Astrocyte of the spinal cord (primary cell): ENCODE data around the gene IGSF3.

Experiments
- DNase-seq: peaks from one replicate; pipeline ENCODE4 v3.0.0; 2011; ENCODE audit warnings: low read depth, low spot score
- H3K4me3 ChIP-seq: 2 replicates; pipeline ENCODE4 v1.5.1; 2011; ENCODE audit warnings: low read depth, mild to moderate bottlenecking, low read length, moderate library complexity
- CTCF ChIP-seq: IDR thresholded peaks from 2 replicates; pipeline ENCODE4 v1.5.1; 2012; ENCODE audit warnings: low read depth, mild to moderate bottlenecking, low read length, inconsistent platforms
- in situ Hi-C: cut with HindIII; loops from 2 replicates; pipeline ENCODE4 v1.10.0; 2017; ENCODE audit warnings: low sequenced_read_pairs

The IGSF3 gene

GRCh38 chr1:116571215-116571919 is 96.2 kb downstream of the IGSF3 start:
- DNase-seq, result no peak
- in situ Hi-C loops, result no loop called here

GRCh38 chr1:116570358-116571214 is 96.9 kb downstream of the IGSF3 start, which contains the start of gene CD58:
Gene CD58 (minus strand): TSS chr1:116571026. CDS start chr1:116570972, 54 bp downstream.
- TF ChIP-seq CTCF, result peak; percentile 58
- peak within 1 kb of the TSS; percentile 76 for H3K4me3 ChIP-seq
- in situ Hi-C loops, result no loop called here
- peak; percentile 84 for DNase-seq

More at GRCh38 chr1:116571215-116571919, 96.2 kb downstream of the IGSF3 start:
- TF ChIP-seq CTCF, result no peak
- H3K4me3 ChIP-seq, result peak overlapping the region; percentile 76

GRCh38 chr1:116569776-116570357 is 97.7 kb downstream of the IGSF3 start:
- TF ChIP-seq CTCF, result no peak
- in situ Hi-C loops, result no loop called here
- no peak for DNase-seq
- H3K4me3 ChIP-seq, result peak overlapping the region; percentile 76

- H3K4me3 ChIP-seq, result no peak overlapping the region
- no peak for DNase-seq
- in situ Hi-C loops, result no loop called here
- no peak for TF ChIP-seq CTCF
These were observed 98.2 kb downstream of the IGSF3 start for GRCh38 chr1:116569381-116569670.

GRCh38 chr1:116568662-116569380 is 98.7 kb downstream of the IGSF3 start:
- in situ Hi-C loops, result no loop called here
- H3K4me3 ChIP-seq, result no peak overlapping the region
- no peak for DNase-seq
- TF ChIP-seq CTCF, result no peak
